Measurements from ENCODE around the gene USP54. TPM values are rescaled to one million over a fixed set of nuclear protein-coding genes. Genes with fewer than 3 reads are reported as not detected.

The USP54 gene
- total RNA-seq, 1 experiment from 2014 or later, result 32.8 TPM

DNA sequence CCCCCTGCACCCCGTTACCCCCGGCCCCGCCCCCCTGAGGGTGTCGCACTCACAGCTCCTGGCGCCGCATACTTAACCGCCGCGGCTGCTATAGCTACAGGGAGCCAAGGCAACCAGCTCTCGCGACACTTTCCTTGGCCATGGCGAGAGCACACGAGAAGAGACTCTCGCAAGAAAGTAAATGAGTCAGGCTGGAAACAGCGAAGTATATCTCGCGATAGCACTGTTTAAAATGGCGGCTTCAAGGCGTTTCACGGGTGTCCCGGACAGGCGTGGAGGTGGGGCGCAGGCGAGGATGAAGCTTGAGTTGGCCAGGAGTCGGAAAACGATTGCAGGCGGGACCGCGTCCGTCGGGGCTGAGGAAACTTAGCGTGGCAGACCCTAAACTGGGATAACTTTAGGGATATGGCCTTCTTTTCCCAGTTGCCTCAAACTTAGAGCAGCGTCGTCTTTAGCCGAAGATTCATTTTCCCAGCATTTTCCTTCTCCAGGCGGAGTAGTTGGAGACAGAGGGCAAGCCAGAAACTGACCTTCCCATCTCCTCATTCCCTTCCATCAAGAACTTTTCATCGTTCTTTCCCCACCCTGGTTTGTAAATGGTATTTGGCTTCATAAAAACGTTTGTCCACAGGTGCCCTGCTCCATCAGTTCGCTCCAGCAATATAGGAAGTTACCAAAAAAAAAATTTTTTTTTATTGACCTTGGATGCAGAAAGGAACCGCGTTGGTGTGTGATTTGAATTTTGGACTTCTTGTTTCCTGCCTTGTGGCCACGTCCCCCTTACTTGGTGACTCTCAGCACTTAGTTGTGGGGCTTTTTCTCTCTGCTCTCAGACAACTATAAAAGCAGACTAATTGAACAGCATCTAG is 35.0 kb upstream of the USP54 start:
- in situ Hi-C loops (cut with HindIII; ENCODE audit: low pct_unique_long_range_greater_than_20kb, low sequenced_read_pairs), result no loop called here
- H3K27me3 ChIP-seq (ENCODE audit: control insufficient read depth, insufficient read depth, low read length), result no peaks in the 10 kb centered on the region
- DNase-seq (ENCODE audit: low read depth, low spot score) (peak; percentile 97), ATAC-seq (peak; percentile 99)
- H3K4me3 ChIP-seq (ENCODE audit: low read depth in 2 of 2, low read length in 2 of 2), result peak overlapping the region; percentile 66 to 99
- peaks cover 8% of the 10 kb centered on the region for H3K4me1 ChIP-seq (ENCODE audit: control insufficient read depth, insufficient read depth, low read length)
- intact Hi-C loops (cut with micrococcal nuclease; ENCODE audit: unreplicated experiment), result loop anchor here (5.0 kb wide), 1 partner anchor 99 kb away; no protein-coding TSS in a partner anchor
- H3K9me3 ChIP-seq (ENCODE audit: control insufficient read depth, insufficient read depth, low read depth, low read length), result no peaks in the 10 kb centered on the region
- CTCF ChIA-PET, result interaction anchor here (0.6 to 0.7 kb wide), 2 partner anchors 10 to 18 kb away, joined by 4 to 11 read pairs; no protein-coding TSS in a partner anchor
- TF ChIP-seq REST (IDR thresholded peaks at IDR 0.05; ENCODE audit: insufficient read depth in 1 of 2, low read depth in 2 of 2, low read length in 1 of 2) (0 out of 4 replicates have a peak, but pooled peaks have one; percentile 14 to 42), POLR2AphosphoS5 (IDR thresholded peaks at IDR 0.05; ENCODE audit: low read depth, low read length) (peak; percentile 98)
- TF ChIP-seq, protein P1, sequence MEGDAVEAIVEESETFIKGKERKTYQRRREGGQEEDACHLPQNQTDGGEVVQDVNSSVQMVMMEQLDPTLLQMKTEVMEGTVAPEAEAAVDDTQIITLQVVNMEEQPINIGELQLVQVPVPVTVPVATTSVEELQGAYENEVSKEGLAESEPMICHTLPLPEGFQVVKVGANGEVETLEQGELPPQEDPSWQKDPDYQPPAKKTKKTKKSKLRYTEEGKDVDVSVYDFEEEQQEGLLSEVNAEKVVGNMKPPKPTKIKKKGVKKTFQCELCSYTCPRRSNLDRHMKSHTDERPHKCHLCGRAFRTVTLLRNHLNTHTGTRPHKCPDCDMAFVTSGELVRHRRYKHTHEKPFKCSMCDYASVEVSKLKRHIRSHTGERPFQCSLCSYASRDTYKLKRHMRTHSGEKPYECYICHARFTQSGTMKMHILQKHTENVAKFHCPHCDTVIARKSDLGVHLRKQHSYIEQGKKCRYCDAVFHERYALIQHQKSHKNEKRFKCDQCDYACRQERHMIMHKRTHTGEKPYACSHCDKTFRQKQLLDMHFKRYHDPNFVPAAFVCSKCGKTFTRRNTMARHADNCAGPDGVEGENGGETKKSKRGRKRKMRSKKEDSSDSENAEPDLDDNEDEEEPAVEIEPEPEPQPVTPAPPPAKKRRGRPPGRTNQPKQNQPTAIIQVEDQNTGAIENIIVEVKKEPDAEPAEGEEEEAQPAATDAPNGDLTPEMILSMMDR (IDR thresholded peaks at IDR 0.05), result no peak
- no peaks in the 10 kb centered on the region for H3K36me3 ChIP-seq (ENCODE audit: control insufficient read depth, insufficient read depth, low read length)
- TSS peak; percentile 97 for BruUV-seq (replicated peaks)
- H3K27ac ChIP-seq (ENCODE audit: low read length), result peak overlapping the region; percentile 99
- POLR2A ChIA-PET, result interaction anchor here (0.5 to 0.7 kb wide), 6 partner anchors 10 to 1335 kb away, joined by 3 to 10 read pairs (median 5); no protein-coding TSS in a partner anchor

GRCh38 chr10:73625004-73625883 is 34.1 kb upstream of the USP54 start:
- ATAC-seq, result peak; percentile 80
- ChIA-PET POLR2A (interaction anchor here (0.5 to 0.7 kb wide), 6 partner anchors 10 to 1334 kb away, joined by 3 to 10 read pairs (median 5); no protein-coding TSS in a partner anchor), CTCF (interaction anchor here (0.6 to 0.7 kb wide), 3 partner anchors 10 to 96 kb away, joined by 3 to 11 read pairs (median 4); no protein-coding TSS in a partner anchor)
- Histone ChIP-seq H3K4me1 (ENCODE audit: control insufficient read depth, insufficient read depth, low read length) (peaks cover 8% of the 10 kb centered on the region), H3K27me3 (ENCODE audit: control insufficient read depth, insufficient read depth, low read length) (no peaks in the 10 kb centered on the region), H3K36me3 (ENCODE audit: control insufficient read depth, insufficient read depth, low read length) (no peaks in the 10 kb centered on the region), H3K4me3 (ENCODE audit: low read depth in 2 of 2, low read length in 2 of 2) (peak overlapping the region; percentile 66 to 99), H3K27ac (ENCODE audit: low read length) (peak overlapping the region; percentile 82), H3K9me3 (ENCODE audit: control insufficient read depth, insufficient read depth, low read depth, low read length) (no peaks in the 10 kb centered on the region)
- DNase-seq (ENCODE audit: low read depth, low spot score), result no peak
- in situ Hi-C loops (cut with HindIII; ENCODE audit: low pct_unique_long_range_greater_than_20kb, low sequenced_read_pairs) (no loop called here), intact Hi-C loops (cut with micrococcal nuclease; ENCODE audit: unreplicated experiment) (loop anchor here (5.0 kb wide), 1 partner anchor 98 kb away; no protein-coding TSS in a partner anchor)
- TF ChIP-seq TCF7L2 (IDR thresholded peaks at IDR 0.05; ENCODE audit: low read depth, low read length) (no peak), POLR2AphosphoS5 (IDR thresholded peaks at IDR 0.05; ENCODE audit: low read depth, low read length) (no peak), REST (IDR thresholded peaks at IDR 0.05; ENCODE audit: insufficient read depth in 1 of 2, low read depth in 2 of 2, low read length in 1 of 2) (no peak), SIN3A (IDR thresholded peaks at IDR 0.05; ENCODE audit: borderline replicate concordance, insufficient read depth, low read depth, low read length) (peak; percentile 59; the same call in 1 of the 2 replicates)
- TF ChIP-seq, protein P1 (IDR thresholded peaks at IDR 0.05), result no peak
- no TSS peak for BruUV-seq (replicated peaks)
